ENCODE results near the gene CPT1A.
"Not testable (repeated sequence)": the region's sequence is repeated elsewhere in the genome, so short reads cannot be mapped to it uniquely, and the experiment has no call there.

Gene CPT1A

GRCh38 chr11:68863553-68864265, 22.0 kb upstream of the CPT1A start:
- no peaks in the 10 kb centered on the region for H3K9me3 Mint-ChIP-seq
- no peak overlapping the region for H3K4me3 Mint-ChIP-seq
- H3K4me1 Mint-ChIP-seq (ENCODE audit: low read depth in 2 of 2) = no peaks in the 10 kb centered on the region
- DNase-seq (no peak), ATAC-seq (replicated peaks) (no peak)
- H3K27ac Mint-ChIP-seq = no peak overlapping the region
- peaks cover 9% of the 10 kb centered on the region in 2 donors for H3K27me3 Mint-ChIP-seq
- H3K36me3 Mint-ChIP-seq (ENCODE audit: insufficient read depth) = no peaks in the 10 kb centered on the region

- Mint-ChIP-seq H3K27ac (no peak overlapping the region), H3K4me3 (no peak overlapping the region), H3K9me3 (no peaks in the 10 kb centered on the region), H3K36me3 (ENCODE audit: insufficient read depth) (no peaks in the 10 kb centered on the region), H3K27me3 (peaks cover 4 to 5% of the 10 kb centered on the region in 2 donors), H3K4me1 (ENCODE audit: low read depth in 2 of 2) (no peaks in the 10 kb centered on the region)
- DNase-seq = no peak
- no peak for ATAC-seq (replicated peaks)
Measured at GRCh38 chr11:68862421-68862820, 20.7 kb upstream of the CPT1A start.

DNA sequence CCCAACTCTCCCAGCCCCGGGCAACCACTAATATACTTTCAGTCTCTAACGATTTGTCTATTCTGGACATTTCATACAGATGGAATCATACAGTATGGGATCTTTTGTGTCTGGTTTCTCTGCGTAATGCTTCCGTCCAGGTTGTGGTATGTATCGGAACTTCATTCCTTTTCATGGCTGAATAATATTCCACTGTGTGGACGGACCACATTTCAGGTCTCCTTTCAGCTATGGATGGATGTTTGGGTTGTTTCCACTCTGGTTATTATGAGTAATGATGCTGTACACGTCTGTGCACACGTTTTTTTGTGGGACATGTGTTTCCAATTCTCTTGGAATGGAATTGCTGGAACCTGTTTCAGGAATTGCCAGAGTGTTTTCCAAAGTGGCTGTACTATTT, 17.4 kb upstream of the CPT1A start:
- peaks cover 14 to 23% of the 10 kb centered on the region in 2 donors for H3K27me3 Mint-ChIP-seq
- H3K27ac Mint-ChIP-seq = no peak overlapping the region

DNA sequence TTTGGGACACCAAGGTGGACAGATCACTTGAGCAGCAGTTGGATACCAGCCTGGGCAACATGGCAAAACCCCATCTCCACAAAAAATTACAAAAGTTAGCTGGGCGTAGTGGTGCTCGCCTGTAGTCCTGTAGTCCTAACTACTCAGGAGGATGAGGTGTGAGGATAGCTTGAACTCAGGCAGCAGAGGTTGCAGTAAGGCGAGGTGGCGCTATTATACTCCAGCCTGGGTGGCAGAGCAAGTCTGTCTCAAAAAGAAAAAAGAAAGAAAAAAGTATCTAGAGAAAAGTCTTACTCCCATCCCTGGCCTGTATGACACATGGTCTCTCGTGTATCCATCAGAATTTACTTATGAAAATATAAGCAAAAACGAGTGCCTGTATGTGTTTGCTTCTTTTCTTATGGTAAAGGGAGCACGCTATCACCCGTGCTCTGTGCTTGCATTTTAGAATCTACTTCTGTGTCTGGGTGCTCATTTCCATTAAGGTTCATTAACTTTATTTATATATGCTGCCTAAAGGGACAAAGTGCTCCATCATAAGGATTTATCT, 15.4 kb upstream of the CPT1A start:
- DNase-seq (no peak), ATAC-seq (replicated peaks) (no peak)
- no peak overlapping the region for H3K4me3 Mint-ChIP-seq
- no peaks in the 10 kb centered on the region for H3K9me3 Mint-ChIP-seq
- H3K27me3 Mint-ChIP-seq = peaks cover 31 to 43% of the 10 kb centered on the region in 2 donors
- H3K27ac Mint-ChIP-seq = no peak overlapping the region
- H3K36me3 Mint-ChIP-seq (ENCODE audit: insufficient read depth) = peaks cover 2% of the 10 kb centered on the region
- peaks cover 3 to 6% of the 10 kb centered on the region in 2 donors for H3K4me1 Mint-ChIP-seq (ENCODE audit: low read depth in 2 of 2)

More for the DNA sequence above, 17.4 kb upstream of the CPT1A start:
- no peak for DNase-seq
- ATAC-seq (replicated peaks) = no peak
- Mint-ChIP-seq H3K36me3 (ENCODE audit: insufficient read depth) (peaks cover 2% of the 10 kb centered on the region), H3K4me3 (no peak overlapping the region), H3K4me1 (ENCODE audit: low read depth in 2 of 2) (peaks cover 0 to 4% of the 10 kb centered on the region in 2 donors), H3K9me3 (no peaks in the 10 kb centered on the region)

DNA sequence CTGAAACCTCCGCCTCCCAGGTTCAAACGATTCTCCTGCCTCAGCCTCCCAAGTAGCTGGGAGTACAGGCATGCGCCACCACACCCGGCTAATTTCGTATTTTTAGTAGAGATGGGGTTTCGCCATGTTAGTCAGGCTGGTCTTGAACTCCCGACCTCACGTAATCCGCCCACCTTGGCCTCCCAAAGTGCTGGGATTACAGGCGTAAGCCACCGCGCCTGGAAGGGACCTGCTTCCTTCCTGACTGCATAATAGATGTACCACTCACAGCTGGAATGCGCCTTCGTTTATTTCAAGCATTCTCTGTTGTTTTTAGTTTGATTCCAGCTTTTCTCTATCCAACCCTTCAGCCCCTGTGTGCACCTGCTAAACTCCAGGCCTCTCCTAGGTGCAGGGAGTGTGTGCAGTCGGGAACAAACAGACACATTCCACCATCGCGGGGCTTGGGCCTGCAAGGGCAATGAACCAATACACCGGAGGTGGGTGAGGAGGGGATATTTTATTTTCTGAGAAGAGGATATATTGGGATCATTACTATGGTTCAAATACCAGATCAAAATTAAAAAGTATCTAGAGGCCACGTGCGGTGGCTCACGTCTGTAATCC, 14.8 kb upstream of the CPT1A start:
- H3K4me1 Mint-ChIP-seq (ENCODE audit: low read depth in 2 of 2); H3K4me3 Mint-ChIP-seq; H3K36me3 Mint-ChIP-seq (ENCODE audit: insufficient read depth); ATAC-seq (replicated peaks); H3K9me3 Mint-ChIP-seq; DNase-seq; H3K27ac Mint-ChIP-seq: not testable (repeated sequence)
- H3K27me3 Mint-ChIP-seq = peaks cover 31 to 44% of the 10 kb centered on the region in 2 donors

DNA sequence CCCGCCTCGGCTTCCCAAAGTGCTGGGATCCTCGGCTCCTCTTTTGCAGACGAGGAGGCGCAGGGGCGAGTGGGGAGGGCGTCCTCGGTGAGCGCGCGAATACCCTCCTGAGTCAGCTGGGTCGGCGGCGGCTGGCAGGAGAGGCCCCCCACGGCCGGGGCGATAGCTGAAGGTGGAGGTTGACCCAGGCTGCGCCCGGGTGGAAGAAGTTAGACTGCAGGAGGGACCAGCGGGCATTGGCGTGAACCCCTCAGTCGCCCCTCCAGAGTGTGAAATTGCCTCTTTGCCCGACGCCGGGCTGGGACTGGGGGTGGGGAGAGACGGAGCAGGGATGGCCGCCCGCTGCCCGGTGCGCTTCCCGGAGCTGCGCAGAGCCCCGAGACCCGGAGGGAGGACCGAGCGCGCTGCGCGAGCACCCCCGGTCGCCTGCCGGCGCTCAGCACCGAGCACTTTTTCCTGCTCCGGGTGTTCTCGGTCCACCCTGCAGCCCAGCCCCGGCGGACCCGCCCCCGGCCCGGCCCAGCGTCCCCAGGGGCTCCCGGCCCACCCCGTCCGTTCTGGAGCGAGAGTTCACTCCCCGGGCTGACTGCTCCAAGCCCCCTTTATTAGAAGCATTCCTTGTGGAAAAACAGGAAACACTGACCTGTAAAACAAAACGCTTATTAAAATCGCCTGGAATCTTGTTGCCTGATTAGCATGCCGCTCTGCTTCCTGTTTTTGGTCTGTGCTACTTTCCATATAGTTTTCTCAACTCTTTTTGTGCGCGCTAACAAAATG, 13.7 kb upstream of the CPT1A start:
- ATAC-seq (replicated peaks) (peak; percentile 54), DNase-seq (no peak)
- H3K4me3 Mint-ChIP-seq = peak overlapping the region; percentile 62 to 71
- no peak overlapping the region for H3K27ac Mint-ChIP-seq
- no peaks in the 10 kb centered on the region for H3K9me3 Mint-ChIP-seq
- peaks cover 3 to 6% of the 10 kb centered on the region in 2 donors for H3K4me1 Mint-ChIP-seq (ENCODE audit: low read depth in 2 of 2)
- peaks cover 2% of the 10 kb centered on the region for H3K36me3 Mint-ChIP-seq (ENCODE audit: insufficient read depth)
- H3K27me3 Mint-ChIP-seq = peaks cover 31 to 44% of the 10 kb centered on the region in 2 donors

DNA sequence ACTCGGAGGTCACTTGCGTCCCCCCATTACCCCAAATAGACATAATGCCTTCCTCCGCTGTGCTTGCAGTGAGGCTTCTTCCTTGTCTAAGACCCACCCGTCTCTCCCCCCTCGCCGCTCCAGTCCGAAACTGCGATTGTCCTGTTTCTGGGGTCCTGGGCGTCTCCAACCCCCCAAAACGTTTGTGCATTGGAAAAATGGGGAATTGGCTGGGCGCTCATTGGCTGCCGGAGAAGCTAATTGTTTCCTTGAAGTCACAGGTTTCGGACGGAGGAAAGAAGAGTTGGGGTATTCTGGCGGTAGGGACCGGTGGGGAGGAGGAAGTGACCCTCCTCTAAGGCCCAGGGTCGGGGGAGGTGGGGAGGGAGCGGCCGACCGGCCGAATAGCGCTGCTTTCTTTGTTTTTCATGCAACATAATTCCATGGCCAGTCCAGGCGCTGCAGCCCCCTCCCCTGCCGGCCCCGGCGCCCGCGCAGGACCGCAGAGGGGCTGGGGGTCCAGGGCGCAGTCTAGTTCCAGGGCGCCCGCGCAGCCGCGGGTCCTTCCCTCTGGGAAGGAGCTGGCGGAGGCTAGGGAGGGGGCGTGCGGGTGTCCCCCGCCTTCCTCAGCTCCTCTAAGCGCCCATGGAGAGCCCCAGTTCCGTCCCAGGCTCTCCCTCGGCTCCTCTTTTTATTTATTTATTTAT, 12.7 kb upstream of the CPT1A start:
- Mint-ChIP-seq H3K36me3 (ENCODE audit: insufficient read depth) (peaks cover 2% of the 10 kb centered on the region), H3K9me3 (no peaks in the 10 kb centered on the region), H3K27ac (no peak overlapping the region), H3K27me3 (peaks cover 31 to 44% of the 10 kb centered on the region in 2 donors), H3K4me3 (peak overlapping the region; percentile 46 to 71), H3K4me1 (ENCODE audit: low read depth in 2 of 2) (peaks cover 3 to 6% of the 10 kb centered on the region in 2 donors)
- no peak for ATAC-seq (replicated peaks)
- DNase-seq = no peak

- Mint-ChIP-seq H3K27ac (no peak overlapping the region), H3K4me3 (no peak overlapping the region), H3K27me3 (peaks cover 29 to 47% of the 10 kb centered on the region in 2 donors), H3K4me1 (ENCODE audit: low read depth in 2 of 2) (peaks cover 3 to 6% of the 10 kb centered on the region in 2 donors), H3K36me3 (ENCODE audit: insufficient read depth) (peaks cover 2% of the 10 kb centered on the region), H3K9me3 (no peaks in the 10 kb centered on the region)
- DNase-seq (no peak), ATAC-seq (replicated peaks) (no peak)
Measured at GRCh38 chr11:68852628-68853027, 10.9 kb upstream of the CPT1A start.

DNA sequence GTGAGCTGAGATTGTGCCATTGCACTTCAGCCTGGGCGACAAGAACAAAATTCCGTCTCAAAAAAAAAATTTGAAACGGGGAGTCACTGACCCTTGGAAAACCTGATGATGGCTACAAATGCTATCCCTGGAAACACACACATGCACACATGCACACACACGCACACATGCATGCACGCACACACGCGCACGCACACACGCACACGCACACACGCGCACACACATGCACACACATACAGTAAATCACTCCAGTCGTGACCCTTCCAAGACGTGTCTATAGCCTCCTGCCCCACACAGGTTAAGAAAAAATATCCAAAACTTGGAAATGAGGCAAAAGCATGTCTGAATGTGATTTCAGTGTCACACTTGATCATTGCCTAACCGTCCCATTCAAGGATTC, 6.7 kb upstream of the CPT1A start:
- ATAC-seq (replicated peaks) (no peak), DNase-seq (no peak)
- H3K9me3 Mint-ChIP-seq = no peaks in the 10 kb centered on the region
- H3K36me3 Mint-ChIP-seq (ENCODE audit: insufficient read depth) = peaks cover 13% of the 10 kb centered on the region
- H3K4me3 Mint-ChIP-seq = no peak overlapping the region
- H3K27me3 Mint-ChIP-seq = peaks cover 10 to 22% of the 10 kb centered on the region in 2 donors
- H3K4me1 Mint-ChIP-seq (ENCODE audit: low read depth in 2 of 2) = peaks cover 4 to 11% of the 10 kb centered on the region in 2 donors
- H3K27ac Mint-ChIP-seq = no peak overlapping the region

GRCh38 chr11:68847395-68847794, 5.7 kb upstream of the CPT1A start:
- H3K4me1 Mint-ChIP-seq (ENCODE audit: low read depth in 2 of 2) = peaks cover 9 to 13% of the 10 kb centered on the region in 2 donors
- peaks cover 21% of the 10 kb centered on the region for H3K36me3 Mint-ChIP-seq (ENCODE audit: insufficient read depth)
- no peak for DNase-seq
- H3K27me3 Mint-ChIP-seq = peaks cover 2 to 12% of the 10 kb centered on the region in 2 donors
- H3K9me3 Mint-ChIP-seq = no peaks in the 10 kb centered on the region
- H3K4me3 Mint-ChIP-seq = no peak overlapping the region
- ATAC-seq (replicated peaks) = no peak
- no peak overlapping the region for H3K27ac Mint-ChIP-seq

GRCh38 chr11:68845351-68846002, 3.8 kb upstream of the CPT1A start:
- Mint-ChIP-seq H3K27me3 (peaks cover 0 to 8% of the 10 kb centered on the region in 2 donors), H3K27ac (peak overlapping the region in 1 of 2 donors; percentile 12), H3K9me3 (no peaks in the 10 kb centered on the region), H3K4me3 (no peak overlapping the region), H3K4me1 (ENCODE audit: low read depth in 2 of 2) (peaks cover 13 to 14% of the 10 kb centered on the region in 2 donors), H3K36me3 (ENCODE audit: insufficient read depth) (peaks cover 22% of the 10 kb centered on the region)
- no peak for DNase-seq
- no peak for ATAC-seq (replicated peaks)

GRCh38 chr11:68844801-68845200, 3.1 kb upstream of the CPT1A start:
- no peak for ATAC-seq (replicated peaks)
- Mint-ChIP-seq H3K27ac (peak overlapping the region in 1 of 2 donors; percentile 62), H3K27me3 (peaks cover 0 to 8% of the 10 kb centered on the region in 2 donors), H3K9me3 (no peaks in the 10 kb centered on the region), H3K4me1 (ENCODE audit: low read depth in 2 of 2) (peaks cover 17 to 21% of the 10 kb centered on the region in 2 donors), H3K36me3 (ENCODE audit: insufficient read depth) (peaks cover 22% of the 10 kb centered on the region), H3K4me3 (peak overlapping the region; percentile 89 to 94)
- no peak for DNase-seq
